ENCODE data around the gene GNAI3. TPM values are rescaled to one million over a fixed set of nuclear protein-coding genes. Genes with fewer than 3 reads are reported as not detected.

The GNAI3 gene
- total and polyA plus RNA-seq, 2 of the 13 experiments (the other 11 are each of a cell fraction or from before 2014, with no cell fraction given): 4.3 to 9.0 TPM

DNA sequence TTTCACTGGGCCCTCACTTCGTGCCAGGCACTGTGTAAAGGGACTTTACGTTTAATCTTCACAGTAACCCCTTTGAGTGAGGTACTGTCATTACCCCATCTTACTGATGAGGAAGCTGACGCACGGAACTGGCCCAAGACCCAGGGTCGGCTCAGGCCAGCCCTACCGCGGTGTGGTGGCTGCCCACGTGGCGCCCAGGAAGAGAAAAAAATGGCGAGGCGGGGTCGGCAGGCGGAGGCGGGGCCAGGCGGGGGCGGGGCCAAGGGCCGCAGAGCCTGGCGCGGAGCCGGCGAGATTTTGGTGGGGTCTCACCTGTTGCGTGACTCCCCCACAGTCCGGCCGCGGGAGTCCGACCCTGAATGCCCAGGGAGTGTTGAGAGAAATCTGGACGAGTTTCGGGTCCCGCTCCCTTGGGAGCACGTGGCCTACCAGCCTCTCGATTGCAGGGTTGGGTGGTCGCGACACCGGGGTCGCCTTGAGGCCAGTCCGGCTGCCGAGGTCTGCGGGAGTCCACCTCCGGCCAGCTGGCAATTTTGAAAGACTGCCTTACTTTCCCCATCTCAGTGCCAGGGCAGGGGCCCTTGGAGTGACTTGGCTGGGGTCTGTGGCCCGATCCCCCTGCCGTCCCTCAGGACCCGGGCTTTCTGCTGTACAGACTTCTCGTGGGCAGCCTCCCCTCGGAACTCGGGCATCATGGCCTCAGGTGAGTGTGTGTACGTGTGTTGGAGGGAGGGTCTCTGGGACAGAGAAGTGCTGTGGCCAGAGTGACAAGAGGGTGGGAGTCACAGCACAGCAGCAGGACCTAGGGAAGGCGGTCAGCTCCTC lies 71.4 kb downstream of the GNAI3 start, which contains the start of the genes AMPD2 and GNAT2 (continued):
- TF ChIP-seq RARA (CRISPR knock-in tag; IDR thresholded peaks at IDR 0.05) (0 out of 2 replicates have a peak, but pooled peaks have one; percentile 13), MAFG (CRISPR knock-in tag; IDR thresholded peaks at IDR 0.05) (no peak), ISL2 (CRISPR knock-in tag; IDR thresholded peaks at IDR 0.05) (no peak), ZNF350 (CRISPR knock-in tag; IDR thresholded peaks at IDR 0.05; ENCODE audit: borderline replicate concordance, low read depth) (no peak), ZNF547 (CRISPR knock-in tag; IDR thresholded peaks at IDR 0.05) (no peak), U2AF1 (optimal IDR thresholded peaks at IDR 0.05; ENCODE audit: low read depth, low read length) (peak; percentile 49), RFX3 (CRISPR knock-in tag; IDR thresholded peaks at IDR 0.05) (no peak), PRMT3 (CRISPR knock-in tag; IDR thresholded peaks at IDR 0.05; ENCODE audit: borderline replicate concordance, low read depth) (no peak), ZNF749 (CRISPR knock-in tag; IDR thresholded peaks at IDR 0.05; ENCODE audit: borderline replicate concordance) (peak; percentile 83; the same call in 1 of the 2 replicates), RBM22 (optimal IDR thresholded peaks at IDR 0.05; ENCODE audit: low read length) (no peak), HINFP (CRISPR knock-in tag; IDR thresholded peaks at IDR 0.05; ENCODE audit: low read depth) (no peak), SMARCC2 (IDR thresholded peaks at IDR 0.05) (no peak), HNF4A (CRISPR knock-in tag; IDR thresholded peaks at IDR 0.05) (no peak; the same call in 1 of the 2 replicates), PCBP2 (optimal IDR thresholded peaks at IDR 0.05; ENCODE audit: low read depth, low read length, poor library complexity, severe bottlenecking) (no peak), IRF9 (CRISPR knock-in tag; IDR thresholded peaks at IDR 0.05; ENCODE audit: borderline replicate concordance) (peak; percentile 59; the same call in 1 of the 2 replicates), NCOR1 (IDR thresholded peaks at IDR 0.05; ENCODE audit: borderline replicate concordance, low read length) (no peak), DRAP1 (CRISPR knock-in tag; IDR thresholded peaks at IDR 0.05) (peak; percentile 69; the same call in 1 of the 2 replicates), SP4 (CRISPR knock-in tag; IDR thresholded peaks at IDR 0.05) (0 out of 2 replicates have a peak, but pooled peaks have one; percentile 43), SNAPC5 (CRISPR knock-in tag; IDR thresholded peaks at IDR 0.05; ENCODE audit: borderline replicate concordance) (no peak), SETDB1 (CRISPR knock-in tag; IDR thresholded peaks at IDR 0.05; ENCODE audit: borderline replicate concordance) (no peak), POGZ (CRISPR knock-in tag; IDR thresholded peaks at IDR 0.05) (no peak; the same call in 1 of the 2 replicates)
- TF ChIP-seq, protein P1, sequence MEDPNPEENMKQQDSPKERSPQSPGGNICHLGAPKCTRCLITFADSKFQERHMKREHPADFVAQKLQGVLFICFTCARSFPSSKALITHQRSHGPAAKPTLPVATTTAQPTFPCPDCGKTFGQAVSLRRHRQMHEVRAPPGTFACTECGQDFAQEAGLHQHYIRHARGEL (CRISPR knock-in tag; IDR thresholded peaks at IDR 0.05): no peak; the same call in 1 of the 2 replicates
- TF ChIP-seq, protein P2, sequence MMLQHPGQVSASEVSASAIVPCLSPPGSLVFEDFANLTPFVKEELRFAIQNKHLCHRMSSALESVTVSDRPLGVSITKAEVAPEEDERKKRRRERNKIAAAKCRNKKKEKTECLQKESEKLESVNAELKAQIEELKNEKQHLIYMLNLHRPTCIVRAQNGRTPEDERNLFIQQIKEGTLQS (CRISPR knock-in tag; IDR thresholded peaks at IDR 0.05): no peak
- TF ChIP-seq, protein P3, sequence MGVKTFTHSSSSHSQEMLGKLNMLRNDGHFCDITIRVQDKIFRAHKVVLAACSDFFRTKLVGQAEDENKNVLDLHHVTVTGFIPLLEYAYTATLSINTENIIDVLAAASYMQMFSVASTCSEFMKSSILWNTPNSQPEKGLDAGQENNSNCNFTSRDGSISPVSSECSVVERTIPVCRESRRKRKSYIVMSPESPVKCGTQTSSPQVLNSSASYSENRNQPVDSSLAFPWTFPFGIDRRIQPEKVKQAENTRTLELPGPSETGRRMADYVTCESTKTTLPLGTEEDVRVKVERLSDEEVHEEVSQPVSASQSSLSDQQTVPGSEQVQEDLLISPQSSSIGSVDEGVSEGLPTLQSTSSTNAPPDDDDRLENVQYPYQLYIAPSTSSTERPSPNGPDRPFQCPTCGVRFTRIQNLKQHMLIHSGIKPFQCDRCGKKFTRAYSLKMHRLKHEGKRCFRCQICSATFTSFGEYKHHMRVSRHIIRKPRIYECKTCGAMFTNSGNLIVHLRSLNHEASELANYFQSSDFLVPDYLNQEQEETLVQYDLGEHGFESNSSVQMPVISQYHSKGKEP (CRISPR knock-in tag; IDR thresholded peaks at IDR 0.05): no peak
